GM20000 (cell line): Measurements from ENCODE around the gene THYN1.

Source experiments
- DNase-seq: peaks from one replicate; pipeline ENCODE4 v3.0.0; 2012; ENCODE audit warnings: low spot score
- CTCF ChIP-seq: IDR thresholded peaks from 2 replicates; pipeline ENCODE4 v1.5.1; 2012; ENCODE audit warnings: mild to moderate bottlenecking, control low read depth; ENCODE audit errors: extremely low read depth, missing control alignments

THYN1 gene

GRCh38 chr11:134272381-134273316 lies 19.5 kb upstream of the THYN1 start:
- TF ChIP-seq CTCF: no peak
- DNase-seq: no peak

GRCh38 chr11:134271978-134272377 lies 18.8 kb upstream of the THYN1 start:
- TF ChIP-seq CTCF: no peak
- DNase-seq: no peak

GRCh38 chr11:134270250-134270714 lies 17.1 kb upstream of the THYN1 start:
- DNase-seq: no peak
- no peak for TF ChIP-seq CTCF

- no peak for TF ChIP-seq CTCF
These were observed 14.8 kb upstream of the THYN1 start for GRCh38 chr11:134267966-134268365.

DNA sequence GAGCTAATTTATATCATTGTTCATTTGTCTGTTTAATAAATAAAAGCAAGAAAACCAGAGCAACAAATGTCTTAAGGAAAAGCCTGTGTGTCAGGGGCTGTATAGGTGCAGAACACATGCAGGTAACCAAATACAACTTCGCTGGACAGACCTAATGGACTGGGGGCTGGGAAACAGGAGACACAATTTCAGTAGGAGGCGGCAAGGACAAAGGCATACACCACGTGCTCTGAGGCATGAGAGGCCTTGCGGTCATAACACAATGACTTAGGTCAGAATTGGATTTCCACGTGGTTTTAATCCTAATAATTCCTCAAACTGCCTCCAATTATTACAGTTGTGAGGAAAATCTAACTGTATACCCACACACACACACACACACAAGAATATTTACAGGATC lies 14.3 kb upstream of the THYN1 start:
- no peak for TF ChIP-seq CTCF
- no peak for DNase-seq

More at GRCh38 chr11:134267966-134268365, 14.8 kb upstream of the THYN1 start:
- no peak for DNase-seq

DNA sequence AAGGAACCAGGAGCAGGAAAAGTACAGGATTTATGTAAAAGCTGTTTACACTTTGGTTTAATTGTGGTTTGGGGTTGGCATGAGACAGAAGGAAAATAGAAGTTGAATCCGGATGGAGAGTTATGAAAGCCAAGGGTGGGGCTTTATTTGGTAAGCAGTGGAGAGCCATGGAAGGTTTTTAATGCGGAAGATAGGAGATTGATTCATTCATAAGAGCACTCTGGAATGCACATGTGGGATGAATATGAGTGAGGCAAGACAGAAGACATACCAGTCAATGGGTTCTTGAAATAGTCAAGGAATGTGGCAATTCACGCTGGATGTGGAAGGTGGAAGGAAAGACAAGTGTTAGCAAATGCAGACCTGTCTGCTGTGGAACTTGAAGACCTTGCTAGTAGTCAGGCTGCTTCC lies 13.7 kb upstream of the THYN1 start:
- no peak for DNase-seq
- no peak for TF ChIP-seq CTCF

- no peak for TF ChIP-seq CTCF
- no peak for DNase-seq
These were observed 13.3 kb upstream of the THYN1 start for GRCh38 chr11:134266440-134266839.
